Lung (tissue), 12 donors: Measurements from ENCODE around the gene LIMS2. TPM values are rescaled to one million over a fixed set of nuclear protein-coding genes. Genes with fewer than 3 reads are reported as not detected.

ENCODE experiments used
- ATAC-seq: fragments of 200-7000 bp; cut with Tn5 transposase; one replicate; pipeline ENCODE4 v1.9.1; 2020; ENCODE audit warnings: moderate number of reproducible peaks; ENCODE audit not compliant: insufficient read depth, low FRiP score
- DNase-seq, 3 donors: peaks; one replicate each; pipeline ENCODE4 v3.0.0-alpha.2; 2013 to 2017
- H3K27ac ChIP-seq, 2 donors: one replicate each; pipeline ENCODE4 v1.5.1; 2013; ENCODE audit warnings: mild to moderate bottlenecking in 2 of 2, moderate library complexity in 2 of 2, control low read depth in 1 of 2, inconsistent platforms in 1 of 2, low read depth in 1 of 2, low read length in 1 of 2
- H3K27me3 ChIP-seq, 3 donors: one replicate each; pipeline ENCODE4 v1.5.1; 2013; ENCODE audit warnings: low read length in 2 of 3; ENCODE audit not compliant: control insufficient read depth in 3 of 3, insufficient read depth in 3 of 3
- H3K36me3 ChIP-seq, 4 donors: one replicate each; pipeline ENCODE4 v1.5.1; 2013; ENCODE audit warnings: low read length in 4 of 4, mild to moderate bottlenecking in 1 of 4, moderate library complexity in 1 of 4; ENCODE audit not compliant: control insufficient read depth in 4 of 4, insufficient read depth in 4 of 4
- H3K4me1 ChIP-seq, 5 donors: one replicate each; pipeline ENCODE4 v1.5.1; 2013; ENCODE audit warnings: low read length in 5 of 5, mild to moderate bottlenecking in 2 of 5, moderate library complexity in 1 of 5; ENCODE audit not compliant: control insufficient read depth in 5 of 5, insufficient read depth in 5 of 5
- H3K4me3 ChIP-seq: one replicate; pipeline ENCODE4 v1.5.1; 2013; ENCODE audit warnings: mild to moderate bottlenecking, control low read depth, moderate library complexity
- H3K9ac ChIP-seq, 2 donors: one replicate each; pipeline ENCODE4 v1.5.1; 2013; ENCODE audit warnings: low read length in 2 of 2, control low read depth in 1 of 2; ENCODE audit not compliant: insufficient read depth in 1 of 2
- H3K9me3 ChIP-seq, 4 donors: one replicate each; pipeline ENCODE4 v1.5.1; 2013; ENCODE audit warnings: low read length in 3 of 4, mild to moderate bottlenecking in 1 of 4, moderate library complexity in 1 of 4; ENCODE audit not compliant: control insufficient read depth in 4 of 4, insufficient read depth in 3 of 4
- WGBS, 2 donors: extraction: QIAGEN DNeasy Blood & Tissue Kit; methylation state at CpG; one replicate each; pipeline ENCODE4 v1.1.7; 2013; 5-methylcytosine and 5-hydroxymethylcytosine counted together
- polyA plus RNA-seq, 2 donors: library from polyadenylated mRNA; stranded (reverse); fragments of 200-250 nt; gene quantifications; one replicate each; pipeline ENCODE4 v1.2.1, GENCODE V29; 2013
- total RNA-seq, 2 donors: library from RNA; depleted of rRNA in 1 of 2; stranded (reverse); fragments of >200 nt in 1 of 2; gene quantifications; one replicate each; pipeline ENCODE4 v1.2.1, GENCODE V29; 2014 to 2021
- TF ChIP-seq, protein P1 (sequence below): IDR thresholded peaks from 2 replicates; pipeline ENCODE4 v1.5.1; 2012; ENCODE audit warnings: mild to moderate bottlenecking; ENCODE audit errors: control extremely low read depth, extremely low read depth
- donor health status: control.
- donor health status: control.
- donor health status: Bipolar disorder and iron deficiency.
- donor health status: healthy.
- donor health status: DM: yes; HTN: yes; CAD: no.

Gene LIMS2
- total and polyA plus RNA-seq, 4 donors: 22.2 to 138 (median 80.4) TPM

DNA sequence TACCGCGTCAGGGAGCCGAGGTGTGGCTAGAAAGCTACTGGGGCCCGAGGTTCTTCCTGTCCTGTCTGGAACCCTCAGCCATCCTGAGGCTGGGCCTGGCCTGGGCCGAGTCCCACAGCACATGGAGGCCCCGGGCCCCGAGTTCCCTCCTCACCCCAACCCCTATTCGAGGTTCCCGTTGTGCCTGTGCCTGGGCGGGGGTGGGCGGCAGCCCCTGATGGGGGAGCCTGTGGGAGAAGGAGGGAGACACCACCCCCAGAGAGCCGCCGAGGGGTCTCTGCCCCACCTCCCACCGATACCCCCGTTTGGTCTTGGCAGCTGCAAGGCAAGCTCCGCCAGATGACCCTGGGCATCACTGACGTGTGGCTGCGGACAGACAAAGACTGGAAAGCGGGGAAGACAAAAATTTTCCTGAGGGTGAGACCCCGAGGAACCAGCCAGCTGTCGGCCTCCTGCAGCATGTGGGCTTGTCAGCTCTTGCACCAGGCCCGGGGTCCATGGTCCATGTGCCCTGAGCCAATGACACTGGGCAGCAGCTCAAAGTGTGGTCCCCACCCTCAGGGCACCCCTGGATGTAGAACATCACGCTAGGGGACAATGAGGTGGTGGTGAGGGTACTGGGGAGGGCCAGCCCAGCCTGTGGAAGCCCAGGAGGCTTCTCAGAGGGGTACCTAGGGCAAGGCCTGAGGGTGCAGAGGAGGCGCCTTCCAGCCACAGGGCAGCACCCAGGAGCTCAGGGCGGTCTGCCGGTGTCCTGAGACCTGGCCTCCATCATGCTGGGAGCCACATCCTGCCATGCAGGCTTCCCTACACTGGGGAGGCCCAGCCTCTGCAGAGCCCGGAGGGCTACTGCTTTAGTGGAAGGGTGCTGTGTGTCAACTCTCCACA lies 81.9 kb downstream of the LIMS2 start:
- DNase-seq: no peak
- 90 to 91% methylated on average over 27 of the region's 27 CpGs for WGBS, 2 donors

DNA sequence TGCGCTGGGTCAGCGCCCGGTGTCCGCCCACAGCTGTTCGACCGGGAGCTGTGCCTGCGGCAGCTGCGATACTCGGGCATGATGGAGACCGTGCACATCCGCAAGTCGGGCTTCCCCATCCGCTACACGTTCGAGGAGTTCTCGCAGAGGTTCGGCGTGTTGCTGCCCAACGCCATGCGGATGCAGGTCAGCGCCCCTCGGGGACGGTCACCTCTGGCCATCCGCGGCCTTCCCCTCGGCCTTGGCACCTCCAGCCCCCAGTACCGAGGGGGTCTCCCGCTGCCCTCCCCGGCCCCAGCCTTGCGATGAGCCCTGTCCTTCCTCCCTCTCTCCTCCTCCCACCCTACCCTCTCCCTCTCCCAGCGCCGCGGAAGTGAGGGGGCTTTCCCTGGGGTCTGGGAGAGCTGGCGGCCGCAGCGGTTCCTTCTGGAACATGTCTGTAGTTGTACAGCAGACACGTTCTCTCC lies 82.5 kb downstream of the LIMS2 start:
- no peak overlapping the region for H3K9ac ChIP-seq
- ATAC-seq (no peak), DNase-seq (no peak)
- TF ChIP-seq, protein P1, sequence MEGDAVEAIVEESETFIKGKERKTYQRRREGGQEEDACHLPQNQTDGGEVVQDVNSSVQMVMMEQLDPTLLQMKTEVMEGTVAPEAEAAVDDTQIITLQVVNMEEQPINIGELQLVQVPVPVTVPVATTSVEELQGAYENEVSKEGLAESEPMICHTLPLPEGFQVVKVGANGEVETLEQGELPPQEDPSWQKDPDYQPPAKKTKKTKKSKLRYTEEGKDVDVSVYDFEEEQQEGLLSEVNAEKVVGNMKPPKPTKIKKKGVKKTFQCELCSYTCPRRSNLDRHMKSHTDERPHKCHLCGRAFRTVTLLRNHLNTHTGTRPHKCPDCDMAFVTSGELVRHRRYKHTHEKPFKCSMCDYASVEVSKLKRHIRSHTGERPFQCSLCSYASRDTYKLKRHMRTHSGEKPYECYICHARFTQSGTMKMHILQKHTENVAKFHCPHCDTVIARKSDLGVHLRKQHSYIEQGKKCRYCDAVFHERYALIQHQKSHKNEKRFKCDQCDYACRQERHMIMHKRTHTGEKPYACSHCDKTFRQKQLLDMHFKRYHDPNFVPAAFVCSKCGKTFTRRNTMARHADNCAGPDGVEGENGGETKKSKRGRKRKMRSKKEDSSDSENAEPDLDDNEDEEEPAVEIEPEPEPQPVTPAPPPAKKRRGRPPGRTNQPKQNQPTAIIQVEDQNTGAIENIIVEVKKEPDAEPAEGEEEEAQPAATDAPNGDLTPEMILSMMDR: no peak
- WGBS, 2 donors: 96 to 97% methylated on average over 37 of the region's 37 CpGs
- no peaks in the 10 kb centered on the region for H3K4me1 ChIP-seq
- no peaks in the 10 kb centered on the region for H3K9me3 ChIP-seq
- H3K36me3 ChIP-seq: no peaks in the 10 kb centered on the region
- H3K27me3 ChIP-seq: no peaks in the 10 kb centered on the region
- no peak overlapping the region for H3K4me3 ChIP-seq
- no peak overlapping the region for H3K27ac ChIP-seq

More for the DNA sequence above, 81.9 kb downstream of the LIMS2 start:
- ATAC-seq: no peak
- no peaks in the 10 kb centered on the region for H3K9me3 ChIP-seq
- H3K4me1 ChIP-seq: no peaks in the 10 kb centered on the region
- no peak overlapping the region for H3K4me3 ChIP-seq
- H3K9ac ChIP-seq: no peak overlapping the region
- no peak overlapping the region for H3K27ac ChIP-seq
- TF ChIP-seq, protein P1: no peak
- no peaks in the 10 kb centered on the region for H3K36me3 ChIP-seq
- H3K27me3 ChIP-seq: no peaks in the 10 kb centered on the region

DNA sequence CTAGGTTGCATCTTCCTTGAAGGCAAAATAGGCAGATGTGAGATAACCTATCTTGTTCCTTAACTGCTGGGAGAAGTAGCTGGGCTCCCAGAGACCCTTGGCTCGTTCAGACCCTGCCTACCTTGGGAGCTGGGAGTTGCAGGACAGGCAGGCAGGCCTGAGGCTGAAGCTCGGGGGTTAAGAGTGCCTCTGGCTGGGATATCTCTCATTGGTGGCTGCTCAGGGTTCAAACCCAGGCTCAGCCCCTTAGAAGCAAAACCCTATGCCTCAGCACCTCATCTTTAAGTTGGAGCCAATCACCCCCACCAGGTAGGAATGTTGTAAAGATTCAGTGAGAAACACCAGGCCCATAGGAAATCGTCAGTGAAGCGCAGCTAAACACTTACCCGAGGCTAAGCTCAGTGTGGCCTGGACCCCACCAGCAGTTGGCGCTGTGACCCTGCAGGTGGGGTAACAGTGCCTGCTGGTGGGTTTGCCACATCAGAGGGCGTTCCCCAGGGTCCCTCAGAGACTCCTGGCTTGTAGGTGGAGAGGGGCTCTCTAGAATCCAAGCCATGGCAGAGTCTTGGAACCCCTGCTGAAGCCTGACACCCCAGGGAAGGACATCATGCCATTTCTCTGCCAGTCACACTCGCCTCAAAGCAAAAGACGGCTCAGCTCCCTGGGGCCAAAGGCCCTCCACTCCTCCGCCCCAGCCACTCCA lies 84.0 kb downstream of the LIMS2 start:
- ATAC-seq: no peak
- H3K27ac ChIP-seq: no peak overlapping the region
- no peaks in the 10 kb centered on the region for H3K36me3 ChIP-seq
- H3K9ac ChIP-seq: no peak overlapping the region
- H3K9me3 ChIP-seq: no peaks in the 10 kb centered on the region
- peak; percentile 43 to 65 (median 58) for DNase-seq
- H3K27me3 ChIP-seq: no peaks in the 10 kb centered on the region
- TF ChIP-seq, protein P1: peak; percentile 71
- no peak overlapping the region for H3K4me3 ChIP-seq
- WGBS, 2 donors: 49 to 50% methylated on average over 10 of the region's 10 CpGs
- H3K4me1 ChIP-seq: no peaks in the 10 kb centered on the region
